ENCODE measurements around the gene VTCN1. TPM values are rescaled to one million over a fixed set of nuclear protein-coding genes. Genes with fewer than 3 reads are reported as not detected.

VTCN1 gene
- total and polyA plus RNA-seq, 7 experiments from 2014 or later = not detected

GRCh38 chr1:117173006-117173405, 37.7 kb downstream of the VTCN1 start:
- POLR2A ChIA-PET = no interaction called here
- Mint-ChIP-seq H3K4me1 (no peaks in the 10 kb centered on the region), H3K9me3 (no peaks in the 10 kb centered on the region), H3K27me3 (peaks cover 0 to 6% (median 0%) of the 10 kb centered on the region in 5 donors), H3K36me3 (no peaks in the 10 kb centered on the region), H3K4me3 (no peak overlapping the region), H3K27ac (peak overlapping the region in 1 of 9 donors; percentile 15)
- Histone ChIP-seq H3K9me3 (ENCODE audit: control insufficient read depth in 2 of 3, low read length in 3 of 3) (no peaks in the 10 kb centered on the region), H3K27ac (ENCODE audit: low read depth, low read length) (no peak overlapping the region), H3K36me3 (ENCODE audit: control insufficient read depth in 2 of 3, insufficient read depth in 3 of 3, low read length in 3 of 3) (no peaks in the 10 kb centered on the region), H3K27me3 (ENCODE audit: control insufficient read depth in 2 of 2, insufficient read depth in 2 of 2, low read length in 2 of 2) (no peaks in the 10 kb centered on the region), H3K4me1 (ENCODE audit: control insufficient read depth in 2 of 2, insufficient read depth in 2 of 2, low read length in 2 of 2) (no peaks in the 10 kb centered on the region), H3K4me3 (ENCODE audit: low read length) (no peak overlapping the region)
- intact Hi-C loops (cut with micrococcal nuclease) = no loop called here
- ATAC-seq (no peak), DNase-seq (no peak)
- CTCF ChIA-PET = no interaction called here

- Histone ChIP-seq H3K27ac (ENCODE audit: low read depth, low read length) (no peak overlapping the region), H3K36me3 (ENCODE audit: control insufficient read depth in 2 of 3, insufficient read depth in 3 of 3, low read length in 3 of 3) (no peaks in the 10 kb centered on the region), H3K4me3 (ENCODE audit: low read length) (no peak overlapping the region), H3K4me1 (ENCODE audit: control insufficient read depth in 2 of 2, insufficient read depth in 2 of 2, low read length in 2 of 2) (no peaks in the 10 kb centered on the region), H3K27me3 (ENCODE audit: control insufficient read depth in 2 of 2, insufficient read depth in 2 of 2, low read length in 2 of 2) (no peaks in the 10 kb centered on the region), H3K9me3 (ENCODE audit: control insufficient read depth in 2 of 3, low read length in 3 of 3) (no peaks in the 10 kb centered on the region)
- Mint-ChIP-seq H3K4me3 (no peak overlapping the region), H3K36me3 (no peaks in the 10 kb centered on the region), H3K4me1 (peaks cover 0 to 1% (median 0%) of the 10 kb centered on the region in 7 donors), H3K9me3 (no peaks in the 10 kb centered on the region), H3K27me3 (peaks cover 0 to 6% (median 4%) of the 10 kb centered on the region in 5 donors), H3K27ac (no peak overlapping the region)
- ChIA-PET POLR2A (no interaction called here), CTCF (no interaction called here)
- ATAC-seq (no peak), DNase-seq (no peak)
- intact Hi-C loops (cut with micrococcal nuclease) = no loop called here
Measured at GRCh38 chr1:117171900-117172511, 38.7 kb downstream of the VTCN1 start.

GRCh38 chr1:117169871-117170596, 40.7 kb downstream of the VTCN1 start:
- Histone ChIP-seq H3K4me3 (ENCODE audit: low read length) (no peak overlapping the region), H3K36me3 (ENCODE audit: control insufficient read depth in 2 of 3, insufficient read depth in 3 of 3, low read length in 3 of 3) (no peaks in the 10 kb centered on the region), H3K27me3 (ENCODE audit: control insufficient read depth in 2 of 2, insufficient read depth in 2 of 2, low read length in 2 of 2) (no peaks in the 10 kb centered on the region), H3K9me3 (ENCODE audit: control insufficient read depth in 2 of 3, low read length in 3 of 3) (no peaks in the 10 kb centered on the region), H3K4me1 (ENCODE audit: control insufficient read depth in 2 of 2, insufficient read depth in 2 of 2, low read length in 2 of 2) (no peaks in the 10 kb centered on the region), H3K27ac (ENCODE audit: low read depth, low read length) (no peak overlapping the region)
- no peaks in the 10 kb centered on the region for H3K9me3 Mint-ChIP-seq
- H3K27me3 Mint-ChIP-seq = peaks cover 4 to 6% (median 6%) of the 10 kb centered on the region in 5 donors
- no peak overlapping the region for H3K4me3 Mint-ChIP-seq
- H3K27ac Mint-ChIP-seq = no peak overlapping the region
- no peak for ATAC-seq
- intact Hi-C loops (cut with micrococcal nuclease) = no loop called here
- no peaks in the 10 kb centered on the region for H3K36me3 Mint-ChIP-seq
- CTCF ChIA-PET = no interaction called here
- POLR2A ChIA-PET = no interaction called here
- DNase-seq = no peak
- H3K4me1 Mint-ChIP-seq = peaks cover 0 to 1% (median 0%) of the 10 kb centered on the region in 7 donors

GRCh38 chr1:117167402-117167801, 43.3 kb downstream of the VTCN1 start:
- no peak overlapping the region for H3K27ac Mint-ChIP-seq
- peaks cover 6 to 21% (median 11%) of the 10 kb centered on the region in 5 donors for H3K27me3 Mint-ChIP-seq
- ChIA-PET POLR2A (no interaction called here), CTCF (no interaction called here)
- no peak overlapping the region for H3K4me3 ChIP-seq (ENCODE audit: low read length)
- ATAC-seq (no peak), DNase-seq (no peak)
- no peaks in the 10 kb centered on the region for H3K9me3 Mint-ChIP-seq
- H3K36me3 ChIP-seq (ENCODE audit: control insufficient read depth in 2 of 3, insufficient read depth in 3 of 3, low read length in 3 of 3) = no peaks in the 10 kb centered on the region
- no peaks in the 10 kb centered on the region for H3K36me3 Mint-ChIP-seq
- H3K4me1 Mint-ChIP-seq = peaks cover 0 to 1% (median 0%) of the 10 kb centered on the region in 7 donors
- H3K9me3 ChIP-seq (ENCODE audit: control insufficient read depth in 2 of 3, low read length in 3 of 3) = no peaks in the 10 kb centered on the region
- no peak overlapping the region for H3K4me3 Mint-ChIP-seq
- H3K27ac ChIP-seq (ENCODE audit: low read depth, low read length) = no peak overlapping the region
- intact Hi-C loops (cut with micrococcal nuclease) = no loop called here
- H3K27me3 ChIP-seq (ENCODE audit: control insufficient read depth in 2 of 2, insufficient read depth in 2 of 2, low read length in 2 of 2) = no peaks in the 10 kb centered on the region
- H3K4me1 ChIP-seq (ENCODE audit: control insufficient read depth in 2 of 2, insufficient read depth in 2 of 2, low read length in 2 of 2) = no peaks in the 10 kb centered on the region

- H3K4me1 Mint-ChIP-seq = peaks cover 0 to 1% (median 0%) of the 10 kb centered on the region in 7 donors
- no peak overlapping the region for H3K27ac Mint-ChIP-seq
- ATAC-seq (no peak), DNase-seq (no peak)
- Histone ChIP-seq H3K4me1 (ENCODE audit: control insufficient read depth in 2 of 2, insufficient read depth in 2 of 2, low read length in 2 of 2) (no peaks in the 10 kb centered on the region), H3K36me3 (ENCODE audit: control insufficient read depth in 2 of 3, insufficient read depth in 3 of 3, low read length in 3 of 3) (no peaks in the 10 kb centered on the region), H3K9me3 (ENCODE audit: control insufficient read depth in 2 of 3, low read length in 3 of 3) (no peaks in the 10 kb centered on the region), H3K27ac (ENCODE audit: low read depth, low read length) (no peak overlapping the region), H3K27me3 (ENCODE audit: control insufficient read depth in 2 of 2, insufficient read depth in 2 of 2, low read length in 2 of 2) (no peaks in the 10 kb centered on the region), H3K4me3 (ENCODE audit: low read length) (no peak overlapping the region)
- H3K9me3 Mint-ChIP-seq = peaks cover 0 to 2% (median 0%) of the 10 kb centered on the region in 11 donors
- H3K36me3 Mint-ChIP-seq = no peaks in the 10 kb centered on the region
- no peak overlapping the region for H3K4me3 Mint-ChIP-seq
- intact Hi-C loops (cut with micrococcal nuclease) = no loop called here
- peaks cover 13 to 24% (median 15%) of the 10 kb centered on the region in 5 donors for H3K27me3 Mint-ChIP-seq
- ChIA-PET POLR2A (no interaction called here), CTCF (no interaction called here)
Measured at GRCh38 chr1:117166076-117166475, 44.7 kb downstream of the VTCN1 start.

GRCh38 chr1:117164209-117164608, 46.5 kb downstream of the VTCN1 start:
- H3K27me3 ChIP-seq (ENCODE audit: control insufficient read depth in 2 of 2, insufficient read depth in 2 of 2, low read length in 2 of 2) = no peaks in the 10 kb centered on the region
- ATAC-seq = no peak
- intact Hi-C loops (cut with micrococcal nuclease) = no loop called here
- peaks cover 0 to 3% (median 0%) of the 10 kb centered on the region in 11 donors for H3K9me3 Mint-ChIP-seq
- no peak overlapping the region for H3K27ac Mint-ChIP-seq
- H3K27me3 Mint-ChIP-seq = peaks cover 20 to 24% (median 23%) of the 10 kb centered on the region in 5 donors
- ChIA-PET POLR2A (no interaction called here), CTCF (no interaction called here)
- H3K27ac ChIP-seq (ENCODE audit: low read depth, low read length) = no peak overlapping the region
- H3K4me1 Mint-ChIP-seq = peaks cover 0 to 4% (median 0%) of the 10 kb centered on the region in 7 donors
- H3K36me3 ChIP-seq (ENCODE audit: control insufficient read depth in 2 of 3, insufficient read depth in 3 of 3, low read length in 3 of 3) = no peaks in the 10 kb centered on the region
- DNase-seq = no peak
- no peaks in the 10 kb centered on the region for H3K4me1 ChIP-seq (ENCODE audit: control insufficient read depth in 2 of 2, insufficient read depth in 2 of 2, low read length in 2 of 2)
- H3K36me3 Mint-ChIP-seq = no peaks in the 10 kb centered on the region
- H3K9me3 ChIP-seq (ENCODE audit: control insufficient read depth in 2 of 3, low read length in 3 of 3) = no peaks in the 10 kb centered on the region
- no peak overlapping the region for H3K4me3 ChIP-seq (ENCODE audit: low read length)
- no peak overlapping the region for H3K4me3 Mint-ChIP-seq

- Mint-ChIP-seq H3K4me3 (no peak overlapping the region), H3K27me3 (peaks cover 21 to 29% (median 26%) of the 10 kb centered on the region in 5 donors), H3K4me1 (peaks cover 0 to 4% (median 0%) of the 10 kb centered on the region in 7 donors), H3K9me3 (peaks cover 0 to 3% (median 0%) of the 10 kb centered on the region in 11 donors), H3K36me3 (no peaks in the 10 kb centered on the region), H3K27ac (no peak overlapping the region)
- Histone ChIP-seq H3K4me1 (ENCODE audit: control insufficient read depth in 2 of 2, insufficient read depth in 2 of 2, low read length in 2 of 2) (no peaks in the 10 kb centered on the region), H3K9me3 (ENCODE audit: control insufficient read depth in 2 of 3, low read length in 3 of 3) (no peaks in the 10 kb centered on the region), H3K27ac (ENCODE audit: low read depth, low read length) (no peak overlapping the region), H3K27me3 (ENCODE audit: control insufficient read depth in 2 of 2, insufficient read depth in 2 of 2, low read length in 2 of 2) (no peaks in the 10 kb centered on the region), H3K4me3 (ENCODE audit: low read length) (no peak overlapping the region), H3K36me3 (ENCODE audit: control insufficient read depth in 2 of 3, insufficient read depth in 3 of 3, low read length in 3 of 3) (no peaks in the 10 kb centered on the region)
- DNase-seq (no peak), ATAC-seq (no peak)
- intact Hi-C loops (cut with micrococcal nuclease) = no loop called here
- POLR2A ChIA-PET = no interaction called here
- CTCF ChIA-PET = interaction anchor here (0.6 kb wide), 1 partner anchor 105 kb away, joined by 5 read pairs; no protein-coding TSS in a partner anchor
Measured at GRCh38 chr1:117162816-117163215, 47.9 kb downstream of the VTCN1 start.

Data from naive thymus-derived CD4-positive, alpha-beta T cell (primary cell).